B cell (primary cell): ENCODE results near the gene ZNF366.

ENCODE experiments used
- EZH2 ChIP-seq: IDR thresholded peaks from 2 replicates; pipeline ENCODE4 v1.6.1; 2012; ENCODE audit warnings: borderline replicate concordance, low read depth, mild to moderate bottlenecking, moderate library complexity, low read length; ENCODE audit not compliant: insufficient read depth, poor library complexity, severe bottlenecking
- TF ChIP-seq, protein P1 (sequence below): fragments of 200-600 bp; IDR thresholded peaks from one replicate; pipeline ENCODE4 v1.8.0; 2022; ENCODE audit warnings: antibody characterized with exemption, mild to moderate bottlenecking

DNA sequence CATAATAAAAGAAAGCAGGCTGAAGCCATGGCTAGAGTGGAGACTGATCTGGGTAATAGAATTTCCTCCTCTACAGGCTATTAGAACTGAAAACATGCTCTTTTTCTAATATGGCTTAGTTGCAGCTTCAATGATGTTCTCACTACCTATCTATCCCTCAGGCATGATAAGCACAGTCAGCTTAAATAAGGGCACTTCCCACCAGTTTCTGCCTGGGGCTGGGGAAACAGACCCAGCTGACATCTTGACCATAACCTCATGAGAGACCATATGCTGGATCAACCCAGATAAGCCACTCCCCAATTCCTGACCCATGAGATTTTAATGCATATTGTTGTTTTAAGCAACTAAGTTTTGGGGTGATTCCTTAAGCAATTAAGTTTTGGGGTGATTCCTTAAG lies 81.2 kb downstream of the ZNF366 start:
- TF ChIP-seq, protein P1, sequence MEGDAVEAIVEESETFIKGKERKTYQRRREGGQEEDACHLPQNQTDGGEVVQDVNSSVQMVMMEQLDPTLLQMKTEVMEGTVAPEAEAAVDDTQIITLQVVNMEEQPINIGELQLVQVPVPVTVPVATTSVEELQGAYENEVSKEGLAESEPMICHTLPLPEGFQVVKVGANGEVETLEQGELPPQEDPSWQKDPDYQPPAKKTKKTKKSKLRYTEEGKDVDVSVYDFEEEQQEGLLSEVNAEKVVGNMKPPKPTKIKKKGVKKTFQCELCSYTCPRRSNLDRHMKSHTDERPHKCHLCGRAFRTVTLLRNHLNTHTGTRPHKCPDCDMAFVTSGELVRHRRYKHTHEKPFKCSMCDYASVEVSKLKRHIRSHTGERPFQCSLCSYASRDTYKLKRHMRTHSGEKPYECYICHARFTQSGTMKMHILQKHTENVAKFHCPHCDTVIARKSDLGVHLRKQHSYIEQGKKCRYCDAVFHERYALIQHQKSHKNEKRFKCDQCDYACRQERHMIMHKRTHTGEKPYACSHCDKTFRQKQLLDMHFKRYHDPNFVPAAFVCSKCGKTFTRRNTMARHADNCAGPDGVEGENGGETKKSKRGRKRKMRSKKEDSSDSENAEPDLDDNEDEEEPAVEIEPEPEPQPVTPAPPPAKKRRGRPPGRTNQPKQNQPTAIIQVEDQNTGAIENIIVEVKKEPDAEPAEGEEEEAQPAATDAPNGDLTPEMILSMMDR, result no peak
- no peak for TF ChIP-seq EZH2
